ENCODE measurements around the gene HINFP. TPM values are rescaled to one million over a fixed set of nuclear protein-coding genes. Genes with fewer than 3 reads are reported as not detected.
"Not testable (repeated sequence)": the region's sequence is repeated elsewhere in the genome, so short reads cannot be mapped to it uniquely, and the experiment has no call there.

Gene HINFP
- total RNA-seq, 1 donor from 2014 or later, result 30.4 TPM

DNA sequence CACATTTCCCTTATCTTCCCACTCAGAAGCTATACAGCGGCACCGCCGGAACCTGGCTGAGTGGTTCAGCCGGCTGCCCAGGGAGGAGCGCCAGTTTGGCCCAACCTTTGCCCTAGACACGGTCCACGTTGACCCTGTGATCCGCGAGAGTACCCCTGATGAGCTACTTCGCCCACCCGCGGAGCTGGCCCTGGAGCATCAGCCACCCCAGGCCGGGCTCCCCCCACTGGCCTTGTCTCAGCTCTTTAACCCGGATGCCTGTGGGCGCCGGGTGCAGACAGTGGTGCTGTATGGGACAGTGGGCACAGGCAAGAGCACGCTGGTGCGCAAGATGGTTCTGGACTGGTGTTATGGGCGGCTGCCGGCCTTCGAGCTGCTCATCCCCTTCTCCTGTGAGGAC, 52.1 kb downstream of the HINFP start:
- no peak for DNase-seq (ENCODE audit: low spot score)
- ATAC-seq, result no peak
- intact Hi-C loops (cut with DNase I), result no loop called here

DNA sequence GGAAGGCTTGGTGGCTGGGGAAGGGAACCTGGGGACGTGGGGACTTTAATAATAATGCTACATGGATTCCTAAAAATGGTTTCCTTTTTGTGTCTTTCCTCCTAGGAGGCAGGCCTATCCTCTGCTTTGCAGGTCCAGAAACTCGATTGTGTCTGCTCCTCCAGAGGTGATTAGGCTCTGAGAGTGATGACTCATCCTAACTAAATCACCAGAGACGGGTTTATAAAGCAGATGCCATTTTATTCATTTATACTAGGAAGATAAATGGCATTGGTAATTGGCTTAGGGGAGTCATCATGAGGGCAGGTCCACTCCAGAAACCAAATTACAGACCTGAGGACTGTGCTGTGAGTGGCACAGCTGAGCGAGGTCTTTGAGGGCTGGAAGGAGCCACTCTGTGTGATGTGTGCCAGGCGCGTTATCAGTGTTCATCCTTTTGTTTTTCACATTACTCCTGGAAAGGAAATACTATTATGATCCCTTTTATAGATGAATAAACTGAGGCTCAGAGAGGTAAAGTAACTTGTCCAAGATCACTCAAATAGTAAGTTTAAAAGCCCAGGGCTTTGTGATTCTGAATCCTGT, 54.2 kb downstream of the HINFP start:
- intact Hi-C loops (cut with DNase I), result no loop called here
- ATAC-seq (no peak), DNase-seq (ENCODE audit: low spot score) (no peak)

DNA sequence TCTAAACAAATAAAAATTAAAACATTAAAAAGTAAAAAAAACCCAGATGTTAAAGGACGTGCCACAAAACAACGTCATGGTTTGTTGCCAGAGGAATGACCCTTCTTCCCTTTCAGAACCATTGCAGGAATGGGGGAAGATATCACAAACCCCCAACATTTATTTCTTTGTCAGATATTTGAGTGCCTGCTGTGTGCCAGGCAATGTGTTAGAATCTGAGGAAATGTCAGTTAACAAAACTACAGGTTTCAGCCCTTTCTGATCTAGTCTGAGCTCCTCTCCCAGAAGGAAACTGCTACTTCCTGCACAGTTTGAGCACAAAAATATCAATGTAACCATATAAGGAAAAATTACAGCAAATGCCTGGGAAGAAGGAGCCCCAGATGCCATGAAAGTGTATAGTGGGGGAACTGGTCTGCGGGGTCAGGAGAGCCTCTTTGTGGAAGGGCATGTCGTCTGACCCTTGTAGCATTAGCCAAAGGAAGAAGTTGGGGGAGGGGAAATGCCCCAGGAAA, 56.8 kb downstream of the HINFP start:
- ATAC-seq (no peak), DNase-seq (ENCODE audit: low spot score) (no peak)
- intact Hi-C loops (cut with DNase I), result no loop called here

DNA sequence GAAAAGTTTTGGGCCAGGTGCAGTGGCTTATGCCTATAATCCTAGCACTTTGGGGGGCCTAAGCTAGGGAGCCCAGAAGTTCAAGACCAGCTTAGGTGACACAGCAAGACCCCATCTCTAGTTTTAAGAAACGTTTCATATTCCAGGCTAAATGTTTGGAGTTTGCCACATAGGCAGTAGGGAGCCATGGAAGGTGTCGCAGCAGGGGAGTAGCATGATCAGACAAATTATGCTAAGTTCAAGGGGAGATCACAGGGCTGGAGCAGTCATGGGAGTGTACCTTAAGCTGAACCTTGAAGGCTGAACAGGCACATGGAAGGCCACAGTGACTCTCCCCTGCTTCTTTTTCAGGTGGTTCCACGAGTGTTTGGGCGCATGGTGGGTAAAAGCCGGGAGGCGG, 58.0 kb downstream of the HINFP start:
- ATAC-seq, result no peak
- no peak for DNase-seq (ENCODE audit: low spot score)
- intact Hi-C loops (cut with DNase I), result no loop called here

DNA sequence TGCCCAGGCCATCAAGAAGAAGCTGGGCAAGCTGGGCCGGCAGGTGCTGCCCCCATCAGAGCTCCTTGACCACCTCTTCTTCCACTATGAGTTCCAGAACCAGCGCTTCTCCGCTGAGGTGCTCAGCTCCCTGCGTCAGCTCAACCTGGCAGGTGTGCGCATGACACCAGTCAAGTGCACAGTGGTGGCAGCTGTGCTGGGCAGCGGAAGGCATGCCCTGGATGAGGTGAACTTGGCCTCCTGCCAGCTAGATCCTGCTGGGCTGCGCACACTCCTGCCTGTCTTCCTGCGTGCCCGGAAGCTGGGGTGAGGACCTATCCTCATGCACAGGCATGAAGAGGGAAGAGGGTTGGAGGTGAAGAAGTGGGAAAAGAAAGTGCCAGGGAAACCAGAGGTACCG, 58.6 kb downstream of the HINFP start:
- ATAC-seq (no peak), DNase-seq (ENCODE audit: low spot score) (no peak)
- intact Hi-C loops (cut with DNase I), result no loop called here

DNA sequence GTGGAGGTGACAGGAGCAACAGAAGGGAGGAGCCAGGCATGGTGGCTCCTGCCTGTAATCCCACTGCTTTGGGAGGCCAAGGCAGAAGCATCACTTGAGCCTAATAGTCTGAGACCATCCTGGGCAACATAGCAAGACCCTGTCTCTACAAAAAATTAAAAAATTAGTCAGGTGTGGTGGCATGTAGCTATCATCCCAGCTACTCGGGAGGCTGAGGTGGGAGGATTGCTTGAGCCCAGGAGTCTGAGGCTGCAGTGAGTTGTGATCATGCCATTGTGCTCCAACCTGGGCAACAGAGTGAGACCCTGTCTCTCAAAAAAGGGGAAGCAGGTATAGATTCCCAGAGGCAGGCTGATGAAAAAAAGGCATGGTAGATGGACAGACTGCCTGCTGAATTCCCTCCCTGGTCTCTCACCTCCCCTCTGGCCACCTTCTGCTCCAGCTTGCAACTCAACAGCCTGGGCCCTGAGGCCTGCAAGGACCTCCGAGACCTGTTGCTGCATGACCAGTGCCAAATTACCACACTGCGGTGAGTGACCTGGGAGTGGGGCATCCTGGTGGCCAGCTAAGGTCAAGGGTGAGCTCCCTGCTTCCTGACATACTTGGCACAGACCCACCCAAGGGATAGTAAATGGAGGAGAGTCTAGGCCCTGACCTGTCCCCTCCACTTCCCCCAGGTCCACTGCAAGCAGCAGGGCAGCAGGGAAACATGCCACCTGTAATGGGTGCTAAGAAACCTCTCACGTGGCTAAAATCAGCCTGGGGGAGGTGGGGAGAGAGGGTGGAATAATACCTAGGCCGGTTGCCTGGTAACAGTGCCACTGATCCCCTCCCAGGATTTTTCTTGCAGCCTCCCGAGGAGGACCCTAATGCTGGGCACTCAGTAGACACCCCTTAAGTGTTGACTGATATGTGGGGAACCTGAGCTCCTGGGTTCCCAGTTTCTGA, 59.6 kb downstream of the HINFP start:
- DNase-seq (ENCODE audit: low spot score) (no peak), ATAC-seq (no peak)
- intact Hi-C loops (cut with DNase I), result no loop called here

DNA sequence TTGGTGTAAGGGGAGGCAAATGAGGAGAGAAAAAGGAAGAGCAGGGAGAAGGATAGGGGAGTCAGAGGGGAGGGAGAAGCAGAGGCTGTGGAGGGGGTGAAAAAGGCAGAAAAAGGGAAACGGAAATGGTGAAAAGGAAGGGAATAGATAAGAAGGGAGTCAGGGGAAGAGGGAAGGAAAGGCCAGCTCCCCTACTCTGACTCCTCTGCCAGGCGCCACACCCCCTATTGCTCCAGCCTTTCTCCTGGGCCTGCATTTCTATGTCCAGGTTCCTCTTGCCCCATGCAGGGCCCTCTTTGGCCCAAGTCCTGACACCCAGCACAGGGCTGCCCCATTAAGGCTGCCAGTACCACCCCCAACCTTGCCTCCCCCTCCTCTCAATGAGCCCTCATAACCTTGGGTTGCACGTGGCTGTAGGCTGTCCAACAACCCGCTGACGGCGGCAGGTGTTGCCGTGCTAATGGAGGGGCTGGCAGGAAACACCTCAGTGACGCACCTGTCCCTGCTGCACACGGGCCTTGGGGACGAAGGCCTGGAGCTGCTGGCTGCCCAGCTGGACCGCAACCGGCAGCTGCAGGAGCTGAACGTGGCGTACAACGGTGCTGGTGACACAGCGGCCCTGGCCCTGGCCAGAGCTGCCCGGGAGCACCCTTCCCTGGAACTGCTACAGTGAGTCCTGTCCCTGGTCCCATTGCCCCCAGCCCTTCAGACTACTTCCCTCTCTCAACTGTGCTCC, 60.5 kb downstream of the HINFP start:
- DNase-seq (ENCODE audit: low spot score), result no peak
- no peak for ATAC-seq
- intact Hi-C loops (cut with DNase I), result no loop called here

DNA sequence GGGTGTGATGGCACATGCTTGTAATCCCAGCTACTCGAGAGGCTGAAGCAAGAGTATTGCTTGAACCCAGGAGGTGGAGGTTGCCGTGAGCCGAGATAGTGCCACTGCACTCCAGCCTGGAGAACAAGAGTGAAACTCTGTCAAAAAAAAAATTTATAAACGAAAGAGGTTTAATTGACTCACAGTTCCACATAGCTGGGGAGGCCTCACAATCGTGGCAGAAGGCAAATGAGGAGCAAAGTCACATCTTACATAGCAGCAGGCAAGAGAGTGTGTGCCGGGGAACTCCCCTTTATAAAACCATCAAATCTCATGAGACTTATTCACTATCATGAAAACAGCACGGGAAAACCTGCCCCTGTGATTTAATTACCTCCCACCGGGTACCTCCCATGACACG, 63.0 kb downstream of the HINFP start:
- ATAC-seq; intact Hi-C loops (cut with DNase I); DNase-seq (ENCODE audit: low spot score): not testable (repeated sequence)

Other genes with a start within 250 kb of the HINFP start
- gene CXCR5, start 237.7 kb upstream of the HINFP start, total RNA-seq, result 0.18 TPM
- 53.6 TPM for gene BCL9L, start 195.7 kb upstream of the HINFP start, total RNA-seq
- not detected for gene UPK2, start 165.3 kb upstream of the HINFP start, total RNA-seq
- gene FOXR1, start 149.8 kb upstream of the HINFP start, total RNA-seq, result not detected
- gene CENATAC, start 123.4 kb upstream of the HINFP start, total RNA-seq, result 57.0 TPM
- 815 TPM for gene RPS25, start 103.2 kb upstream of the HINFP start, total RNA-seq
- 61.9 TPM for gene TRAPPC4, start 102.8 kb upstream of the HINFP start, total RNA-seq
- gene SLC37A4, start 90.7 kb upstream of the HINFP start, total RNA-seq, result 14.8 TPM
- 107 TPM for gene HYOU1, start 64.4 kb upstream of the HINFP start, total RNA-seq
- 37.2 TPM for gene VPS11, start 53.8 kb upstream of the HINFP start, total RNA-seq
- gene HMBS, start 36.7 kb upstream of the HINFP start, total RNA-seq, result 10.7 TPM
- 28.9 TPM for gene DPAGT1, start 19.7 kb upstream of the HINFP start, total RNA-seq
- 12.1 TPM for gene C2CD2L, start 14.2 kb upstream of the HINFP start, total RNA-seq
- not detected for gene ABCG4, start 27.5 kb downstream of the HINFP start, total RNA-seq
- 13.9 TPM for gene NLRX1, start 47.1 kb downstream of the HINFP start, total RNA-seq
- 0.62 TPM for gene NHERF4, start 63.9 kb downstream of the HINFP start, total RNA-seq
- 31.1 TPM for gene CBL, start 84.8 kb downstream of the HINFP start, total RNA-seq
- 146 TPM for gene MCAM, start 195.6 kb downstream of the HINFP start, total RNA-seq
- 17.4 TPM for gene RNF26, start 212.9 kb downstream of the HINFP start, total RNA-seq
- 27.7 TPM for gene C1QTNF5, start 219.3 kb downstream of the HINFP start, total RNA-seq
- not detected for gene MFRP, start 225.1 kb downstream of the HINFP start, total RNA-seq